ENCODE results near the gene HERC4. TPM values are rescaled to one million over a fixed set of nuclear protein-coding genes. Genes with fewer than 3 reads are reported as not detected.
A peak's percentile ranks its signal among the peaks of the same experiment; 100 is the strongest.

HERC4 gene
- total RNA-seq, 3 donors from 2014 or later (not counting 1 experiment from before 2014, with no cell fraction given), result 78.4 to 104 (median 83.9) TPM

- ATAC-seq (no peak), DNase-seq (no peak)
- peak overlapping the region; percentile 92 to 94 for H3K27ac Mint-ChIP-seq
- no peaks in the 10 kb centered on the region for H3K27me3 ChIP-seq (ENCODE audit: control insufficient read depth, insufficient read depth, low read length)
- H3K36me3 Mint-ChIP-seq, result no peaks in the 10 kb centered on the region
- H3K4me1 Mint-ChIP-seq, result peaks cover 31 to 32% of the 10 kb centered on the region in 2 donors
- H3K4me1 ChIP-seq (ENCODE audit: control insufficient read depth, insufficient read depth, low read length), result peaks cover 5% of the 10 kb centered on the region
- H3K36me3 ChIP-seq (ENCODE audit: control insufficient read depth, insufficient read depth, low read length), result peaks cover 7% of the 10 kb centered on the region
- intact Hi-C loops (cut with micrococcal nuclease), result loop anchor here (1.0 to 10.0 kb wide), 3 partner anchors 189 to 309 kb away; partner anchors contain the start of genes HNRNPH3, PBLD and SIRT1
- peak overlapping the region; percentile 94 for H3K4me3 Mint-ChIP-seq
- H3K4me3 ChIP-seq (ENCODE audit: low read length), result peak overlapping the region; percentile 78
- no peak overlapping the region for H3K27ac ChIP-seq (ENCODE audit: low read length)
- H3K9me3 Mint-ChIP-seq, result no peaks in the 10 kb centered on the region
- no peak for TF ChIP-seq CTCF (IDR thresholded peaks at IDR 0.05)
- no peaks in the 10 kb centered on the region for H3K27me3 Mint-ChIP-seq (ENCODE audit: low read depth in 2 of 2)
- WGBS (ENCODE audit: insufficient coverage), result 45% methylated on average over 1 of the region's 3 CpGs
- H3K9me3 ChIP-seq (ENCODE audit: control insufficient read depth, insufficient read depth, low read length), result no peaks in the 10 kb centered on the region
These were observed 1.5 kb downstream of the HERC4 start for GRCh38 chr10:68073631-68074030.

- Histone ChIP-seq H3K27me3 (ENCODE audit: control insufficient read depth, insufficient read depth, low read length) (no peaks in the 10 kb centered on the region), H3K27ac (ENCODE audit: low read length) (no peak overlapping the region), H3K4me1 (ENCODE audit: control insufficient read depth, insufficient read depth, low read length) (no peaks in the 10 kb centered on the region), H3K9me3 (ENCODE audit: control insufficient read depth, insufficient read depth, low read length) (no peaks in the 10 kb centered on the region), H3K36me3 (ENCODE audit: control insufficient read depth, insufficient read depth, low read length) (peaks cover 20% of the 10 kb centered on the region), H3K4me3 (ENCODE audit: low read length) (no peak overlapping the region)
- WGBS (ENCODE audit: insufficient coverage), result 53% methylated on average over 1 of the region's 3 CpGs
- intact Hi-C loops (cut with micrococcal nuclease), result no loop called here
- no peak for TF ChIP-seq CTCF (IDR thresholded peaks at IDR 0.05)
- no peaks in the 10 kb centered on the region for H3K9me3 Mint-ChIP-seq
- no peak for DNase-seq
- ATAC-seq, result no peak
- no peak overlapping the region for H3K4me3 Mint-ChIP-seq
- no peaks in the 10 kb centered on the region for H3K27me3 Mint-ChIP-seq (ENCODE audit: low read depth in 2 of 2)
- H3K27ac Mint-ChIP-seq, result peak overlapping the region; percentile 55 to 59
- H3K36me3 Mint-ChIP-seq, result no peaks in the 10 kb centered on the region
- H3K4me1 Mint-ChIP-seq, result peaks cover 18 to 24% of the 10 kb centered on the region in 2 donors
These were observed 7.6 kb downstream of the HERC4 start for GRCh38 chr10:68067508-68067907.

GRCh38 chr10:68067029-68067428 lies 8.1 kb downstream of the HERC4 start:
- intact Hi-C loops (cut with micrococcal nuclease), result no loop called here
- H3K4me1 Mint-ChIP-seq, result peaks cover 18 to 20% of the 10 kb centered on the region in 2 donors
- peak overlapping the region; percentile 55 to 59 for H3K27ac Mint-ChIP-seq
- H3K4me3 Mint-ChIP-seq, result no peak overlapping the region
- H3K9me3 ChIP-seq (ENCODE audit: control insufficient read depth, insufficient read depth, low read length), result no peaks in the 10 kb centered on the region
- peaks cover 18% of the 10 kb centered on the region for H3K36me3 ChIP-seq (ENCODE audit: control insufficient read depth, insufficient read depth, low read length)
- H3K4me1 ChIP-seq (ENCODE audit: control insufficient read depth, insufficient read depth, low read length), result no peaks in the 10 kb centered on the region
- no peaks in the 10 kb centered on the region for H3K9me3 Mint-ChIP-seq
- no peaks in the 10 kb centered on the region for H3K27me3 ChIP-seq (ENCODE audit: control insufficient read depth, insufficient read depth, low read length)
- 80% methylated on average over 4 of the region's 4 CpGs for WGBS (ENCODE audit: insufficient coverage)
- no peaks in the 10 kb centered on the region for H3K27me3 Mint-ChIP-seq (ENCODE audit: low read depth in 2 of 2)
- DNase-seq, result no peak
- no peak overlapping the region for H3K27ac ChIP-seq (ENCODE audit: low read length)
- ATAC-seq, result no peak
- H3K36me3 Mint-ChIP-seq, result no peaks in the 10 kb centered on the region
- no peak overlapping the region for H3K4me3 ChIP-seq (ENCODE audit: low read length)
- no peak for TF ChIP-seq CTCF (IDR thresholded peaks at IDR 0.05)

GRCh38 chr10:68053553-68053952 lies 21.5 kb downstream of the HERC4 start:
- H3K27me3 ChIP-seq (ENCODE audit: control insufficient read depth, insufficient read depth, low read length), result no peaks in the 10 kb centered on the region
- no peak for TF ChIP-seq CTCF (IDR thresholded peaks at IDR 0.05)
- no peaks in the 10 kb centered on the region for H3K9me3 Mint-ChIP-seq
- DNase-seq (no peak), ATAC-seq (no peak)
- 94% methylated on average over 3 of the region's 3 CpGs for WGBS (ENCODE audit: insufficient coverage)
- H3K9me3 ChIP-seq (ENCODE audit: control insufficient read depth, insufficient read depth, low read length), result no peaks in the 10 kb centered on the region
- H3K27me3 Mint-ChIP-seq (ENCODE audit: low read depth in 2 of 2), result no peaks in the 10 kb centered on the region
- H3K36me3 ChIP-seq (ENCODE audit: control insufficient read depth, insufficient read depth, low read length), result peaks cover 9% of the 10 kb centered on the region
- H3K4me1 Mint-ChIP-seq, result peaks cover 18 to 19% of the 10 kb centered on the region in 2 donors
- H3K4me3 Mint-ChIP-seq, result no peak overlapping the region
- H3K27ac ChIP-seq (ENCODE audit: low read length), result no peak overlapping the region
- H3K4me1 ChIP-seq (ENCODE audit: control insufficient read depth, insufficient read depth, low read length), result no peaks in the 10 kb centered on the region
- intact Hi-C loops (cut with micrococcal nuclease), result no loop called here
- H3K36me3 Mint-ChIP-seq, result no peaks in the 10 kb centered on the region
- peak overlapping the region; percentile 45 to 48 for H3K27ac Mint-ChIP-seq
- no peak overlapping the region for H3K4me3 ChIP-seq (ENCODE audit: low read length)

All from natural killer cell (primary cell).